HEK293T (cell line): ENCODE measurements around the gene FOXP4.

Source experiments
- CTCF ChIA-PET: fragments of 350-600 bp; formaldehyde crosslinking; extraction: SDS; loops from one replicate; lab custom pipeline; 2021; ENCODE audit warnings: antibody characterized with exemption, inconsistent platforms; lab: Yijun Ruan, JAX
- POLR2A ChIA-PET: fragments of 350-600 bp; formaldehyde crosslinking; extraction: SDS; loops from one replicate; lab custom pipeline; 2020; ENCODE audit warnings: antibody characterized with exemption, inconsistent platforms; lab: Yijun Ruan, JAX
- DNase-seq: peaks from one replicate; pipeline ENCODE4 v3.0.0; 2012; ENCODE audit warnings: mixed read lengths; ENCODE audit errors: extremely low spot score
- ARNT ChIP-seq: fragments of 450-650 bp; IDR thresholded peaks from 2 replicates; pipeline ENCODE4 v1.6.1; 2017; ENCODE audit warnings: mild to moderate bottlenecking
- BHLHE40 ChIP-seq: fragments of 450-650 bp; IDR thresholded peaks from 2 replicates; pipeline ENCODE4 v1.6.1; 2016; ENCODE audit warnings: mild to moderate bottlenecking, moderate library complexity, borderline replicate concordance
- CTBP1 ChIP-seq: fragments of 450-650 bp; IDR thresholded peaks from 2 replicates; pipeline ENCODE4 v1.6.1; 2016; ENCODE audit warnings: borderline replicate concordance
- ELF4 ChIP-seq: fragments of 450-650 bp; IDR thresholded peaks from 2 replicates; pipeline ENCODE4 v1.6.1; 2017; ENCODE audit warnings: antibody characterized with exemption
- FOXA1 ChIP-seq: fragments of 450-650 bp; IDR thresholded peaks from 2 replicates; pipeline ENCODE4 v1.6.1; 2016; ENCODE audit warnings: mild to moderate bottlenecking
- FOXK2 ChIP-seq: fragments of 450-650 bp; IDR thresholded peaks from 2 replicates; pipeline ENCODE4 v1.6.1; 2016; ENCODE audit warnings: mild to moderate bottlenecking
- FOXM1 ChIP-seq: fragments of 450-650 bp; IDR thresholded peaks from 2 replicates; pipeline ENCODE4 v1.6.1; 2017; ENCODE audit warnings: mild to moderate bottlenecking, borderline replicate concordance
- HDGF ChIP-seq: fragments of 450-650 bp; IDR thresholded peaks from 2 replicates; pipeline ENCODE4 v1.6.1; 2017; ENCODE audit warnings: antibody characterized with exemption, borderline replicate concordance
- L3MBTL2 ChIP-seq: fragments of 450-650 bp; conservative IDR thresholded peaks from 2 replicates; pipeline ENCODE4 v1.6.1; 2016; ENCODE audit warnings: mild to moderate bottlenecking
- LEF1 ChIP-seq: fragments of 450-650 bp; IDR thresholded peaks from 2 replicates; pipeline ENCODE4 v1.6.1; 2017; ENCODE audit warnings: mild to moderate bottlenecking, borderline replicate concordance
- NFRKB ChIP-seq: fragments of 450-650 bp; IDR thresholded peaks from 2 replicates; pipeline ENCODE4 v1.6.1; 2016; ENCODE audit warnings: mild to moderate bottlenecking, moderate library complexity
- SP1 ChIP-seq: fragments of 450-650 bp; IDR thresholded peaks from 2 replicates; pipeline ENCODE4 v1.6.1; 2017
- SUZ12 ChIP-seq: fragments of 450-650 bp; IDR thresholded peaks from 2 replicates; pipeline ENCODE4 v1.6.1; 2016; ENCODE audit warnings: mild to moderate bottlenecking
- TARDBP ChIP-seq: fragments of 450-650 bp; IDR thresholded peaks from 2 replicates; pipeline ENCODE4 v1.6.1; 2016
- ZNF384 ChIP-seq: fragments of 450-650 bp; IDR thresholded peaks from 2 replicates; pipeline ENCODE4 v1.6.1; 2016
- TF ChIP-seq, protein P1 (sequence below): fragments of 450-650 bp; IDR thresholded peaks from 2 replicates; pipeline ENCODE4 v1.6.1; 2016

The FOXP4 gene

DNA sequence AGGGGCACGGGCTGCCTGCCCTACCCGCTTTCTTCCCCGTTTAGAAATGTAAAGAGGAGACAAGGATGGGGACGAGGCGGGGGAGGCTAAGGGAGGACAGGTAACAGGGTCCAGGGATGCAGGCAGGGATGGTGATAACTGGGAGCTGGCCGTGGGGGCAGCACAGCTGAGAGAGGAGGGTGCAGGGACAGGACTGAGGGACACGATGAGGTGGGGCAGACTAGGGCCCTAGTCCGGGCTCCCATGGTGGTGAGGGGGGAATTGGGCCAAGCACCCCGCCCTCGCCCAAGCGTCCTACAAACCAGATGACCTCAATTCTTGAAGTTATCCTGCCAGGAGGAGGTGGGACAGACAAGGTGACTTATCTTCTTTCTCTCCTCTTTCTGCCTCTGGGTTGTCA lies 47.7 kb downstream of the FOXP4 start:
- CTCF ChIA-PET: interaction anchor here (1.1 to 1.9 kb wide), 2 partner anchors 172 to 225 kb away, joined by 3 to 7 read pairs; no protein-coding TSS in a partner anchor
- POLR2A ChIA-PET: no interaction called here
- TF ChIP-seq HDGF (no peak), SP1 (no peak), L3MBTL2 (no peak), FOXK2 (no peak), NFRKB (no peak), ARNT (no peak)

DNA sequence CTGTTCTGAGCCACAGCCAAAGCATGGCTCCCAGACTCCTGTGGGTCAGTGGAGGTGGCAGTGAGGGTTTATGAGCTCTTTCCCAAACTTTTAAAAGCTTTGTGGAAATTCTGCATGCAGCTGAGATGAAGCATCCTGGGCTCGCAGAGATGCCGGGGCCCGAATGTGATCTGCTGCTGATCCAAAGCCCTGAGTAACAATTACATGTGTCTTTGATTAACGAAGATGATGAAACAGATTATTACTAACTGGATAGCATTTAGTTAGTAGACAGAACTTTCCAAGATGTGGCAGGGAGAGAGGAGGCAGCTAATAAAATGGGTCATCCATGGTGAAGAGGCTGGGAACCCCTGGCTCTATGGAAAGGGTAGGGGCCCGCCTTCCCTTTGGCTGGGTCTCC lies 48.1 kb downstream of the FOXP4 start:
- TF ChIP-seq FOXA1 (no peak), L3MBTL2 (no peak), SP1 (no peak), ZNF384 (no peak), BHLHE40 (no peak)
- DNase-seq: no peak
- POLR2A ChIA-PET: no interaction called here
- CTCF ChIA-PET: interaction anchor here (0.8 to 1.9 kb wide), 3 partner anchors 15 to 226 kb away, joined by 3 to 7 read pairs (median 3); no protein-coding TSS in a partner anchor

More for the DNA sequence above, 47.7 kb downstream of the FOXP4 start:
- no peak for DNase-seq

DNA sequence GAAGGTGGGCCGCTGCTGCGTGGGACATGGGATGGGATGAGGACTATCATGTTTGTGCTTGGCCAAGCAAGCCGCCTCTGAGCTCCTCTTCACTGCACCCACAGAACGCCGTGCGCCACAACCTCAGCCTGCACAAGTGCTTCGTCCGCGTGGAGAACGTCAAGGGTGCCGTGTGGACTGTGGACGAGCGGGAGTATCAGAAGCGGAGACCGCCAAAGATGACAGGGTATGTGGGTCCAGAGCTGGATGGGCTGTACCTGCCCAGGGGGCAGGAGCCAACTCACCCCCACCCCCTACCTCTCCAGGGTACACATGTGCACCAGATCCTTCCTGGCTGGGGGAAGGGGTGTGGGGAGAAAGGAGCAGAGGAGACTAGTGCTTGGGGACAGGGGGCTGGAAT lies 48.6 kb downstream of the FOXP4 start:
- DNase-seq: no peak
- ChIA-PET POLR2A (no interaction called here), CTCF (interaction anchor here (0.8 to 1.9 kb wide), 3 partner anchors 16 to 226 kb away, joined by 3 to 7 read pairs (median 3); no protein-coding TSS in a partner anchor)
- no peak for TF ChIP-seq SP1

DNA sequence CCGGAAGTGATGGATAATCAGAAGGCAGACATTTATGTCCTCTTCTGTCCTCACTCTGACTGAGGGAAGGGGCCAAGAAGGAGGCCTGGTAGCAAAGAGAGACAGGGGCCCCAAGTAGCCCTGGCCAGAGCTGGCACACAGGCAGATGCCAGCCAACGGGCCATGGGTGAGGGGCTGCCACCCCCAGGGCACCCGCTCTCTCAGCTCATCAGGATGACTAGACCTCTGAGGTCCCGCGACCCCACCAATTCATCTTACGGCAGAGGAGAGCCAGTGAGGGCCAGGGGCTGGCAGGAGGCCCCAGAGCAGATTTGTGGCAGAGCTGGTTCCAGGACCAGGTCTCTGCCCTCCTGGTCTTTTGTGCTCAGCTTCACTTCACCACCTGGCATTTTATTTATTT lies 49.0 kb downstream of the FOXP4 start:
- ChIA-PET POLR2A (no interaction called here), CTCF (interaction anchor here (1.9 kb wide), 1 partner anchor 227 kb away, joined by 7 read pairs; no protein-coding TSS in a partner anchor)
- no peak for TF ChIP-seq LEF1
- no peak for TF ChIP-seq TARDBP
- no peak for TF ChIP-seq FOXK2
- no peak for TF ChIP-seq ARNT
- TF ChIP-seq CTBP1: no peak
- no peak for TF ChIP-seq ELF4
- TF ChIP-seq HDGF: no peak
- TF ChIP-seq ZNF384: no peak
- no peak for TF ChIP-seq FOXA1
- TF ChIP-seq SUZ12: no peak
- TF ChIP-seq, protein P1, sequence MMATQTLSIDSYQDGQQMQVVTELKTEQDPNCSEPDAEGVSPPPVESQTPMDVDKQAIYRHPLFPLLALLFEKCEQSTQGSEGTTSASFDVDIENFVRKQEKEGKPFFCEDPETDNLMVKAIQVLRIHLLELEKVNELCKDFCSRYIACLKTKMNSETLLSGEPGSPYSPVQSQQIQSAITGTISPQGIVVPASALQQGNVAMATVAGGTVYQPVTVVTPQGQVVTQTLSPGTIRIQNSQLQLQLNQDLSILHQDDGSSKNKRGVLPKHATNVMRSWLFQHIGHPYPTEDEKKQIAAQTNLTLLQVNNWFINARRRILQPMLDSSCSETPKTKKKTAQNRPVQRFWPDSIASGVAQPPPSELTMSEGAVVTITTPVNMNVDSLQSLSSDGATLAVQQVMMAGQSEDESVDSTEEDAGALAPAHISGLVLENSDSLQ: no peak
- TF ChIP-seq NFRKB: no peak
- no peak for TF ChIP-seq SP1
- TF ChIP-seq BHLHE40: no peak
- no peak for TF ChIP-seq L3MBTL2
- no peak for TF ChIP-seq FOXM1
- no peak for DNase-seq

DNA sequence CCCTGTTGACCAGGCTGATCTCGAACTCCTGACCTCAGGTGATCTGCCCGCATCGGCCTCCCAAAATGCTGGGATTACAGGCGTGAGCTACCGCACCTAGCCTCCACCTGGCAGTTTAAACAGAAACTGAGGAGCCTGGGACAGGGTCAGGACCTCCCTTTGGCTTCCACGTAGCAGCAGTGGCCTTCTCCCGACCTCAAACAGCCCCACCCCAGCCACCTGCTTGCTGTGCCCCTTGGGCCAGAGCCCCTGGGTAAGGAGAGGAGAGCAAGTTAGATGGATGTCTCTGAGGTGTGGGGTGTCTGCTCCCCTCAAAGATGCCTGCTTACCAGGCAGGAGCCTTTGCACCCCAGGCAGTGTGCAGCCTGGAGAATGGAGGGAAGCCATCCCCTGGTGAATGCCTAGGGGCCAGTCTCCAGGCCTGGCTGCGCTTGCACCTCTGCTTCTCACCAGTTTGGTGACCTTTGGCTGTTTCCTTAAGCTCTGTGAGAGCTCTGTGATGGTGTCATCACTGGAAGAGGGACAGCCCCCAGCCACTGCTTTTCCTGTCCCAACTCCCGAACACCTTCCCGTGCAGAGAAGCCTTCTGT lies 50.0 kb downstream of the FOXP4 start:
- no peak for TF ChIP-seq ELF4
- TF ChIP-seq SUZ12: no peak
- TF ChIP-seq CTBP1: no peak
- TF ChIP-seq ARNT: no peak
- no peak for TF ChIP-seq L3MBTL2
- TF ChIP-seq FOXA1: no peak
- no peak for TF ChIP-seq NFRKB
- TF ChIP-seq HDGF: no peak
- no peak for TF ChIP-seq SP1
- no peak for TF ChIP-seq LEF1
- TF ChIP-seq FOXK2: no peak
- no peak for TF ChIP-seq TARDBP
- TF ChIP-seq, protein P1: no peak
- ChIA-PET POLR2A (no interaction called here), CTCF (interaction anchor here (1.5 kb wide), 1 partner anchor 228 kb away, joined by 5 read pairs; no protein-coding TSS in a partner anchor)
- no peak for DNase-seq

DNA sequence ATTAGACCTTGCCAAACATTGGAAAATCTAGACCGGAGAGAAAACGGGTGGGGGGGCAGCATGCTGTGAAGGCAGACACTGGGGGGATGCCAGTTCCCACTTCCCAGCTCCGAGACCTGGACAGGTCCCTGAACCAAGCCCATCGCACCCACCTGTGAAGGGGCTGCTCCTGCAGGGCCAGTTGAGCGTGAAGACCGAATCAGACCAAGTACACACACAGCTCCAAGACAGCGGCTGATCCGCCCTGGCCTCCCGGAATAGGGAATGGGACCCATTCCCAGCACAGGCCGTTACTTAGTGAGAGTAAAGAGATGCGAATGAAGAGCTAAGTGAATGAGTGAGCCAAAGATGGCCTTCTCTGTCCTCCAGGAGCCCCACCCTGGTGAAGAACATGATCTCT lies 50.6 kb downstream of the FOXP4 start:
- no peak for DNase-seq
- POLR2A ChIA-PET: no interaction called here
- CTCF ChIA-PET: interaction anchor here (0.7 to 1.5 kb wide), 3 partner anchors 86 to 229 kb away, joined by 3 to 5 read pairs (median 3); no protein-coding TSS in a partner anchor
- TF ChIP-seq ELF4 (no peak), ZNF384 (no peak), TARDBP (no peak), BHLHE40 (no peak), HDGF (no peak), SUZ12 (no peak), NFRKB (no peak), FOXA1 (no peak)

DNA sequence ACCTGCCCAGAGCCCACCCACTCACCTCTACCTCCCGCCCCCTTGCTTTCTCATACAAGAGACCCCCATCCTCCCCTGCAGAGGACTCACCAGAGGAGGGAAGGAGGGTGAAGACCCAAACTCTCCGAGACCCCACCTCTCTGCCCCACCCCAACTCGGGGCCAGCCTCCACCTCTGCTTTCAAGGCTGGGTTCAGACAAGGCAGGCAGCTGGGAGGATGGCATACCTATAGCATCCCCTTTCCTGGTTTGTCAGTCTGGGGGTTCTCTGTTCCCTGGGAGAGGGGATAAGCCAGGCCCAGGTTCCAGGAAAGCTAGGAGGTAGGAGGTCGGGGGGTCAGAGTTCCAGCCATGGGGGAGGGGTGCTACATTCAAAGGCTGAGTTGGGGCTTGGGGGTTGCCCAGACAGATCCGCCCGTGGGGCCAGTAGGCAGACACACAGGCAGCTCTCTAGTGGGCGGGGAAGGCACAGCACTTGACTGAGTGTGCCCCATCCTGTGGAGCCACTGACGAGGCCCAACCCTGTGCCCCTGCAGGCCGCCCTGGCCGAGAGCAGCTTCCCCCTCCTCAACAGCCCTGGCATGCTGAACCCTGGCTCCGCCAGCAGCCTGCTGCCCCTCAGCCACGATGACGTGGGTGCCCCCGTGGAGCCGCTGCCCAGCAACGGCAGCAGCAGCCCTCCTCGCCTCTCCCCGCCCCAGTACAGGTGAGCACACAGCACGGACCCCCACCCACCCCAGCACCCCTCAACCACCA lies 51.2 kb downstream of the FOXP4 start:
- ChIA-PET POLR2A (no interaction called here), CTCF (interaction anchor here (0.6 to 1.5 kb wide), 4 partner anchors 86 to 230 kb away, joined by 3 to 5 read pairs (median 4); no protein-coding TSS in a partner anchor)
- DNase-seq: no peak
- no peak for TF ChIP-seq HDGF
- TF ChIP-seq FOXA1: no peak
- no peak for TF ChIP-seq ARNT
- TF ChIP-seq, protein P1: no peak
- TF ChIP-seq FOXK2: no peak
- no peak for TF ChIP-seq LEF1
- TF ChIP-seq SUZ12: no peak
- TF ChIP-seq SP1: no peak
